Measurements from ENCODE around the gene GPX3. TPM values are rescaled to one million over a fixed set of nuclear protein-coding genes. Genes with fewer than 3 reads are reported as not detected.

The GPX3 gene
- total and polyA plus RNA-seq, 4 donors, result 514 to 1,257 (median 607) TPM

GRCh38 chr5:151064916-151065499, 44.6 kb downstream of the GPX3 start:
- H3K27me3 ChIP-seq (ENCODE audit: control insufficient read depth in 1 of 2, insufficient read depth in 2 of 2, low read length in 1 of 2), result no peaks in the 10 kb centered on the region
- no peaks in the 10 kb centered on the region for H3K36me3 ChIP-seq (ENCODE audit: control insufficient read depth in 1 of 2, insufficient read depth in 2 of 2, low read length in 1 of 2)
- H3K9me3 ChIP-seq (ENCODE audit: control insufficient read depth, low read length), result no peaks in the 10 kb centered on the region
- H3K4me1 ChIP-seq (ENCODE audit: control insufficient read depth in 1 of 2, insufficient read depth in 2 of 2, low read length in 2 of 2), result peaks cover 0 to 4% of the 10 kb centered on the region in 2 donors
- ATAC-seq (ENCODE audit: low FRiP score) (no peak), DNase-seq (no peak)
- intact Hi-C loops (cut with DNase I), result no loop called here
- no peak overlapping the region for H3K4me3 ChIP-seq (ENCODE audit: low read length in 2 of 2)
- no peak overlapping the region for H3K27ac ChIP-seq (ENCODE audit: low read depth in 1 of 2, low read length in 2 of 2)
- 97% methylated on average over 12 of the region's 12 CpGs for WGBS, 2 donors

DNA sequence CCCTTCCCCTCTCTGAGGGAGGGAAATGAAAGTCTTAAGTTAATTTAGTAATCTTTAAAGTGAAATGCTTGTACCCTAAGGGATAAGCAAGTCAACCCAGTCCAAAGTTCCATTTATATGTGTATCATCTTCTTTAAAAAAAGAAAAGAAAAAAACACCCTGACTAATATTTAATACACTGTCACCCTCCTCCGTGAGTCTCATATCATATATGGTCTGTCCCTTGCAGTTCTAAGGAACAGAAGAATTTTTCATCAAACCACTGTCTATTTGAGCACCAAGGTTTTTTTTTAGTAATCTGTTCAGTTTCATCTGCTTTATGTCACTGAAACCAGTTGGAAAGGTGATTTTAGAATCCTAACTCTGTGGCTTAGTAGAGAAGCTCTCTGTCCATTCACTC, 45.2 kb downstream of the GPX3 start:
- ATAC-seq (ENCODE audit: low FRiP score), result no peak
- no peak overlapping the region for H3K27ac ChIP-seq (ENCODE audit: low read depth in 1 of 2, low read length in 2 of 2)
- no peaks in the 10 kb centered on the region for H3K27me3 ChIP-seq (ENCODE audit: control insufficient read depth in 1 of 2, insufficient read depth in 2 of 2, low read length in 1 of 2)
- no peaks in the 10 kb centered on the region for H3K36me3 ChIP-seq (ENCODE audit: control insufficient read depth in 1 of 2, insufficient read depth in 2 of 2, low read length in 1 of 2)
- 92 to 97% methylated on average over 1 of the region's 1 CpG for WGBS, 2 donors
- intact Hi-C loops (cut with DNase I), result no loop called here
- H3K4me1 ChIP-seq (ENCODE audit: control insufficient read depth in 1 of 2, insufficient read depth in 2 of 2, low read length in 2 of 2), result peaks cover 0 to 4% of the 10 kb centered on the region in 2 donors
- DNase-seq, result no peak
- no peaks in the 10 kb centered on the region for H3K9me3 ChIP-seq (ENCODE audit: control insufficient read depth, low read length)
- no peak overlapping the region for H3K4me3 ChIP-seq (ENCODE audit: low read length in 2 of 2)

DNA sequence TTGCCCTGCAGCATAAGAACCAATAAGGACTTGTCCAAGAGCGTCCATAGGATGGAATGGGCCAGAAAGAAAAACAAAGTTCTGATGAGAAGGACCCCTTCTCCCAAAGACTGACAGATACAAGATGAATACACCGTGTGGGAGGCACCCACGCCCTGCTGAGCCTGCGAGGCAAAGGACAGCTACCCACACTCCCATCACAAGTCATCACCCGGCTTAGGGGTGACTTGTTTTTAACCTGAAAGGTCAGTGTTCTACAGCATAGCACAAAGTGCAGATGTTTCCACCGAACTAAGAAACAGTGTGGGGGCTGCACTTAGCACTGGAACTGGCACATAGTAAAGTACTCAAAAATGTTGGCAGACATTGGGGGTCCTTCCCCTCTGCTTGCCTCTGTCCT, 46.5 kb downstream of the GPX3 start:
- ATAC-seq (ENCODE audit: low FRiP score), result no peak
- Histone ChIP-seq H3K36me3 (ENCODE audit: control insufficient read depth in 1 of 2, insufficient read depth in 2 of 2, low read length in 1 of 2) (no peaks in the 10 kb centered on the region), H3K4me3 (ENCODE audit: low read length in 2 of 2) (no peak overlapping the region), H3K4me1 (ENCODE audit: control insufficient read depth in 1 of 2, insufficient read depth in 2 of 2, low read length in 2 of 2) (peaks cover 0 to 4% of the 10 kb centered on the region in 2 donors), H3K27me3 (ENCODE audit: control insufficient read depth in 1 of 2, insufficient read depth in 2 of 2, low read length in 1 of 2) (no peaks in the 10 kb centered on the region), H3K27ac (ENCODE audit: low read depth in 1 of 2, low read length in 2 of 2) (no peak overlapping the region), H3K9me3 (ENCODE audit: control insufficient read depth, low read length) (no peaks in the 10 kb centered on the region)
- intact Hi-C loops (cut with DNase I), result no loop called here
- WGBS, 2 donors, result 85 to 90% methylated on average over 6 of the region's 6 CpGs
- no peak for DNase-seq

- H3K4me3 ChIP-seq (ENCODE audit: low read length in 2 of 2), result no peak overlapping the region
- no peak for DNase-seq
- no peak overlapping the region for H3K27ac ChIP-seq (ENCODE audit: low read depth in 1 of 2, low read length in 2 of 2)
- H3K36me3 ChIP-seq (ENCODE audit: control insufficient read depth in 1 of 2, insufficient read depth in 2 of 2, low read length in 1 of 2), result no peaks in the 10 kb centered on the region
- ATAC-seq (ENCODE audit: low FRiP score), result no peak
- H3K9me3 ChIP-seq (ENCODE audit: control insufficient read depth, low read length), result no peaks in the 10 kb centered on the region
- WGBS, 2 donors, result 83% methylated on average over 14 of the region's 14 CpGs
- H3K4me1 ChIP-seq (ENCODE audit: control insufficient read depth in 1 of 2, insufficient read depth in 2 of 2, low read length in 2 of 2), result no peaks in the 10 kb centered on the region
- intact Hi-C loops (cut with DNase I), result no loop called here
- H3K27me3 ChIP-seq (ENCODE audit: control insufficient read depth in 1 of 2, insufficient read depth in 2 of 2, low read length in 1 of 2), result no peaks in the 10 kb centered on the region
Measured at GRCh38 chr5:151067632-151068432, 47.4 kb downstream of the GPX3 start.

DNA sequence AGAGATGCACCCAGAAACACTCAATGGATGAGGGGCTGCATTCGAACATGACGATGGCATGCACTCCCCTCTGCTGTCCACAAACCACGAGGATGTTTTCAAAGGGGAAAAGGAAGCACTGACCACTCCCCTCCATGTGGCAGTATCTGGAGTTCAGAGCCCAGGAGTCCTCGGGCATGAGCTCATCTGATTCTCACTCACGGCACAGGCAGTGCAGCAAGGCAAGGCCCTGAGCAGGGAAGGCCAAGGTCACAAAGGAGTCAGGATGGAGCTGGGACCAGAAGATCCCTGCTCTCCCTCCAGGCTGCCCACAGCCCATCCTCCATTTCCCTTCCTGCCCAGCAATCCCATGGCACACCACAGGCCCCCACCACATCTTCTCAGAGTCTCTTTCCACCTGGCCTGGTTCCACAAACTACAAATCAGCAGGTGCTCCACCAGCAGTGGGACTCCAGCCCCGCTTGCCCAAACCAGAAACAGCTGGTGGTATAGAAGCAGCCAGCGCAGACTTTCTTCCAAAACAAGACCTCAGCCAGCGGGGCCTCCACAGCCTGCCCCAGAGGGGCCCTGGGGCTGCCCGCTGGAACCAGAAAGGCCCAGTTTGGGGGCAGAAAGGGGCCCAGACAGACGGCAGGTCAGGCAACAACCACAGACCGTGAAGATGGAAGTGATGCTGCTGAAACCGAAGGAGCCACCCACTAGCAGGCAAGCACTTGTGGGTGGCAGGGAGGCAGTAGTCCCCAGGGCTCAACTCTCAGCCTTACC, 48.2 kb downstream of the GPX3 start:
- DNase-seq, result no peak
- WGBS, 2 donors, result 23 to 30% methylated on average over 12 of the region's 12 CpGs
- no peaks in the 10 kb centered on the region for H3K4me1 ChIP-seq (ENCODE audit: control insufficient read depth in 1 of 2, insufficient read depth in 2 of 2, low read length in 2 of 2)

GRCh38 chr5:151070449-151070848, 50.1 kb downstream of the GPX3 start:
- Histone ChIP-seq H3K4me3 (ENCODE audit: low read length in 2 of 2) (no peak overlapping the region), H3K27me3 (ENCODE audit: control insufficient read depth in 1 of 2, insufficient read depth in 2 of 2, low read length in 1 of 2) (no peaks in the 10 kb centered on the region), H3K4me1 (ENCODE audit: control insufficient read depth in 1 of 2, insufficient read depth in 2 of 2, low read length in 2 of 2) (no peaks in the 10 kb centered on the region), H3K9me3 (ENCODE audit: control insufficient read depth, low read length) (no peaks in the 10 kb centered on the region), H3K27ac (ENCODE audit: low read depth in 1 of 2, low read length in 2 of 2) (no peak overlapping the region), H3K36me3 (ENCODE audit: control insufficient read depth in 1 of 2, insufficient read depth in 2 of 2, low read length in 1 of 2) (no peaks in the 10 kb centered on the region)
- ATAC-seq (ENCODE audit: low FRiP score) (no peak), DNase-seq (no peak)
- intact Hi-C loops (cut with DNase I), result no loop called here
- 83 to 86% methylated on average over 2 of the region's 2 CpGs for WGBS, 2 donors

More for the DNA sequence above, 48.2 kb downstream of the GPX3 start:
- Histone ChIP-seq H3K27ac (ENCODE audit: low read depth in 1 of 2, low read length in 2 of 2) (peak overlapping the region in 1 of 2 donors; percentile 28), H3K36me3 (ENCODE audit: control insufficient read depth in 1 of 2, insufficient read depth in 2 of 2, low read length in 1 of 2) (no peaks in the 10 kb centered on the region), H3K4me3 (ENCODE audit: low read length in 2 of 2) (no peak overlapping the region), H3K9me3 (ENCODE audit: control insufficient read depth, low read length) (no peaks in the 10 kb centered on the region), H3K27me3 (ENCODE audit: control insufficient read depth in 1 of 2, insufficient read depth in 2 of 2, low read length in 1 of 2) (no peaks in the 10 kb centered on the region)
- intact Hi-C loops (cut with DNase I), result no loop called here
- ATAC-seq (ENCODE audit: low FRiP score), result peak; percentile 34

DNA sequence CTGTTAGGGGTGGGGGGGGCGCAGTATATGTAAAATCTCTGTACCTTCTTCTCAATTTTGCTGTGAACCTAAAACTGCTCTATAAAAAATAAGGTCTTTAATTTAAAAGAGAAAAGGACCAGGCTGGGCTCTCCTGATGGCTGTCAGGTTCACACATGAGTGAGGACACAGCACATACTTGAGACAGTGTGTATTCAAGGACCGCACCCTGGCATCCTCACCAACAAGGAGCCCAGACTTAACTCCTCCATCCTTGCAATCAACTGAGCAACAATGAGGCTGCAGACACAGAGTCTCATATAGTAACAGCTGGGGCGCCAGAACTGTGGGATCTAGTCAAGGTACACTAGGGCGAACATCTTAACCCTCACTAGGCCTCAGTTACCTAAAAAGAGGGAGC, 50.6 kb downstream of the GPX3 start:
- no peaks in the 10 kb centered on the region for H3K36me3 ChIP-seq (ENCODE audit: control insufficient read depth in 1 of 2, insufficient read depth in 2 of 2, low read length in 1 of 2)
- H3K27ac ChIP-seq (ENCODE audit: low read depth in 1 of 2, low read length in 2 of 2), result no peak overlapping the region
- no peaks in the 10 kb centered on the region for H3K9me3 ChIP-seq (ENCODE audit: control insufficient read depth, low read length)
- no peak for ATAC-seq (ENCODE audit: low FRiP score)
- H3K4me3 ChIP-seq (ENCODE audit: low read length in 2 of 2), result no peak overlapping the region
- H3K4me1 ChIP-seq (ENCODE audit: control insufficient read depth in 1 of 2, insufficient read depth in 2 of 2, low read length in 2 of 2), result no peaks in the 10 kb centered on the region
- intact Hi-C loops (cut with DNase I), result no loop called here
- 97 to 99% methylated on average over 4 of the region's 4 CpGs for WGBS, 2 donors
- DNase-seq, result no peak
- H3K27me3 ChIP-seq (ENCODE audit: control insufficient read depth in 1 of 2, insufficient read depth in 2 of 2, low read length in 1 of 2), result no peaks in the 10 kb centered on the region

DNA sequence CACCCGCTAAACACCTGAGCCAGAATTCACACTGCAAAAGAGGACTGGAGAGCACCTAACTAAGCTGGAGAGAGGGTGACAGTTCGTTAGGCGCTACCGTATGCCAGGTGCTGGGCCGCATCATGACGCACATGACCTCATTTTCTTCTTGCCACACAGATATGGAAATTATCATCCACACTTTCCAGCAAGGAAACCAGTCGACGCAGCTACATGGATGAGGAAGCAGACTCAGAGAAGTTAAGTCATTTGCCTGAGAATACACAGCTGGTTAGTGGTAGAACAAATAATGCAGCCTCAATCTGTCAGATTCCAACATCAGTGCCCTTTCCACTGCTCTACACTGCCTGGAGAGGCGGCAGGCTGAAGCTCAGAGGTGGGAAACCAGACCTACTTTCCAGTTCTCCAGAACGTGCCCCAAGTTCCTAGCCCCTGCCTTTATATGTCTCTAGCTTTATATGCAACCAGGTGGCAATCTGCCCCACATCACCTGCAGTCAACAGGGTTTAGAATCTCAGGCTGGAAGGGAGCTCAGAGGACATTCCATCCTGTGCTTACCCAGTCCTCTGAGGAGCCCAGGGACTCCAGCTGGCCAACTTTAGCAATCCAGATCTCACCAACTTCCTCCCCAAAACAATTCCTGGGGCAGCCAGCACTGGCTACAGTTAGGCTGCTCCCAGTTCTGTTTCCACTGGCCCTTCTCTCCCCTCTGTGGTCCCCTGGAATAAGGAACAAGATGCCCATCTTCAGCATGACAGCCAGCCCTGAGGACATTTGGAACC, 51.6 kb downstream of the GPX3 start:
- WGBS, 2 donors, result 90 to 91% methylated on average over 10 of the region's 10 CpGs
- Histone ChIP-seq H3K36me3 (ENCODE audit: control insufficient read depth in 1 of 2, insufficient read depth in 2 of 2, low read length in 1 of 2) (no peaks in the 10 kb centered on the region), H3K9me3 (ENCODE audit: control insufficient read depth, low read length) (no peaks in the 10 kb centered on the region), H3K4me1 (ENCODE audit: control insufficient read depth in 1 of 2, insufficient read depth in 2 of 2, low read length in 2 of 2) (no peaks in the 10 kb centered on the region), H3K27me3 (ENCODE audit: control insufficient read depth in 1 of 2, insufficient read depth in 2 of 2, low read length in 1 of 2) (no peaks in the 10 kb centered on the region), H3K27ac (ENCODE audit: low read depth in 1 of 2, low read length in 2 of 2) (peak overlapping the region in 1 of 2 donors; percentile 7), H3K4me3 (ENCODE audit: low read length in 2 of 2) (no peak overlapping the region)
- no peak for DNase-seq
- ATAC-seq (ENCODE audit: low FRiP score), result no peak
- intact Hi-C loops (cut with DNase I), result no loop called here

All from aorta (tissue), 5 donors.